NCI-H460 (cell line): Measurements from ENCODE around the gene TM9SF2. TPM values are rescaled to one million over a fixed set of nuclear protein-coding genes. Genes with fewer than 3 reads are reported as not detected.

Source experiments
- DNase-seq: peaks from one replicate; pipeline ENCODE4 v3.0.0-alpha.2; 2016; ENCODE audit warnings: low read depth; ENCODE audit errors: extremely low read depth
- total RNA-seq: library from RNA; depleted of rRNA; stranded (reverse); fragments of >200 nt; shearing (Covaris generic); gene quantifications from 2 replicates; pipeline ENCODE4 v1.2.3, GENCODE V29; 2014

Gene TM9SF2
- total RNA-seq, 1 experiment from 2014 or later, result 112 TPM

DNA sequence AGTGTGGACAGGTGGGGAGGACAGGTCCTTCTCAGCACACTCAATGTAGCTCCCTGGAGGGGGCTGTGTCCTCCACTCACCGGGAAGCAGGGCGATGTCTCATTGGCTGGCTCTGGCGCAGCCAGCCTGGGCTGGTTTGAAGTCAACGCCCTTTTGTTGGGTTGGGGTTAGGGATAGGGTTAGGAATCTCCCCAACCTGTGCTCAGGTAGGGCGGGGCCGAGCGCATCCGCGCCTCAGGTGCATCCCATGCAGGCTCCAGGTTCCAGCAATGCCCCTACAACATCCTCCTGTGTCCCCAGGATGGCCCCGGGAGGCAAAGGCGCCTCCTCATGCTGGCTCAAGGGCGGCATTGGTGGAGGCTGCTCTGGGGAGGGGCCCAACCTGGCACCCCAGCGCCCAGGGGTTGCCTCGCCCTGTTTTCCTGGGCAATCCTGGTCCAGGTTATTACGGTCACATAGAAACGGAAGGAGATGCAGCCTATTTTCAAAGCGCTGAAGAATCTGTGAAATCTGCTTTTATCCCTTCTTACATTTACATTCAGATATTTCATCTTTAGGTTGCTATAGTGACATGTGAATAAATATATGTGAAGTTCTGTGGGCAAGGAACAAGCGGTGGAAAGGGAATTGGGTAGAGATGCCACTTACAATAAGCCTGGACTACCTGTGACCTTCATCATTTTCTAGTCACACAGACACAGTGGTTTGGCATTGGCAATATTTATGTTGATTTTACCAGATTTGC lies 74.3 kb downstream of the TM9SF2 start:
- DNase-seq, result no peak

- DNase-seq, result no peak
Measured at GRCh38 chr13:99577934-99578917, 77.0 kb downstream of the TM9SF2 start.

GRCh38 chr13:99580500-99581268 lies 79.4 kb downstream of the TM9SF2 start:
- no peak for DNase-seq

DNA sequence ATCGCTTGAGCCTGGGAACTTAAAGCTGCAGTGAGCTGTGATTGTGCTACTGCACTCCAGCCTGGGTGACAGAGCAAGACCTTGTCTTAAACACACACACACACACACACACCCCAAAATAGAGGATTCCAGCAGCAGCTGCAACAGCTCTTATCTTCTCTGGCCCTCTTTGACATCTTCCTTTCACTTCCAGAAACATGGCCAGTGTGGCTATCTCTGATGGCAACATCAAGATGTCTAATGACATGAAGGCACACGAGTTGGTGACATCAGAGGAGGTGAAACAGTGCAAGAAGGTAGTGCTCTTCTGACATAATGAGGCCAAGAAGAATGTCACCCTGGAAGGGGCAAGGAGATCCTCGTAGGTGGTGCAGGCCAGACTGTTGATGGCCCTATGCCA lies 81.2 kb downstream of the TM9SF2 start:
- no peak for DNase-seq

- no peak for DNase-seq
Measured at GRCh38 chr13:99585609-99586008, 84.3 kb downstream of the TM9SF2 start.

- no peak for DNase-seq
Measured at GRCh38 chr13:99587021-99587420, 85.7 kb downstream of the TM9SF2 start.

DNA sequence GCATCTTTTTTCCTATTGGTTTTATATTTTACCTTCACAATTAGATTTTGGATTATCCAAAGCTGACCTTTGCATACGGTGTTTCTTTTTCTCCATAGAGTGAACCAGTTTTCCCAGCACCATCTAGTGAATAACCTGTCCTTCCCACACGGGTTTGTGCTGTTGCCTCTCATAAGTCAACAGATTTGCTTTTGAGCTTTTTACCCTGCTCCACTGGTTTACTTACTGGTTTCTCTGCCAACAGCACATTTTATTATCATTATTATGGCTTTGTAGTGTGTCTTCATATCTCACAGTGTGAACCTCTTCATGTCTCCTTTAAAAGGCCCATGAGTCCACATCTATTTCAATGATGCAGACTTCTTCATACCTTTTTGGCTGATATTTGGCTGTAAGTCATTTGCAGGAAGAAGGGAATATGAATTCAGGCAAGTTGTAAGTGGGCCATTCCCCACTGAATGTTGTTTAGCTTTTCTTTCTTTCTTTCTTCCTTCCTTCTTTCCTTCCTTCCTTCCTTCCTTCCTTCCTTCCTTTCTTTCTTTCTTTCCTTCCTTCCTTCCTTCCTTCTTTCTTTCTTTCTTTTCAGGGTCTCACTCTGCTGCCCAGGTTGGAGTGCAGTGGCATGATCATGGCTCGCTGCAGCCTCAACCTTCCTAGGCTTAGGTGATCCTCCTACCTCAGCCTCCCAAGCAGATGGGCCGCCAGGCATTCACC lies 86.8 kb downstream of the TM9SF2 start:
- no peak for DNase-seq

DNA sequence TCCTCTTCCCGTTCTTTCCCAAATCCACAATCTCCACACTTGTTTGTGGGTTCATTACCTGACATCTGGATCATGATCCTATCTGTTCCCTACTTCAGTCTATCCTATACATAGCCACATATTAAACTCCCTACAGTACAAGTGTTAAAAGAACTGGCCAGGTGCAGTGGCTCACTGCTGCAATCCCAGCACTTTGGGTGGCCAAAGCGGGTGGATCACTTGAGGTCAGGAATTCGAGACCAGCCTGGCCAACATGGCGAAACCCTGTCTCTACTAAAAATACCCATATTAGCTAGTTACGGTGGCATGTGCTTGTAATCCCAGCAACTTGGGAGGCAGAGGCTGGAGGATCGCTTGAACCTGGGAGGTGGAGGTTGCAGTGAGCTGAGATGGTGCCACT lies 88.3 kb downstream of the TM9SF2 start:
- no peak for DNase-seq

- DNase-seq, result no peak
Measured at GRCh38 chr13:99590519-99591011, 89.3 kb downstream of the TM9SF2 start.

DNA sequence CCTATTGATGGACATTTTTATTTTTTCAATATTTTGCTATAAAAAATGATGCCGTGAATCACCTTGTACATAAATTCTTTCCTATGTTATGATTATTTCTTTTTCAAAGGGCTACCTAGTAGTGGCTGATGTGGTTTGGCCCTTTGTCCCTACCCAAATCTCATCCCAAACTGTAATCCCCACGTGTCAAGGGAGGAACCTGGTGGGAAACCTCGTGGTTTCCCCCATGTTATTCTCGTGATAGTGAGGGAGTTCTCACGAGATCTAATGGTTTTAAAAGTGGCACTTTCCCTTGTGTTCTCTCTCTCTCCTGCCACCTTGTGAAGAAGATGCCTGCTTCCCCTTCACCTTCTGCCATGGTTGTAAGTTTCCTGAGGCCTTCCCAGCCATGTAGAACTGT lies 94.9 kb downstream of the TM9SF2 start:
- DNase-seq, result no peak

DNA sequence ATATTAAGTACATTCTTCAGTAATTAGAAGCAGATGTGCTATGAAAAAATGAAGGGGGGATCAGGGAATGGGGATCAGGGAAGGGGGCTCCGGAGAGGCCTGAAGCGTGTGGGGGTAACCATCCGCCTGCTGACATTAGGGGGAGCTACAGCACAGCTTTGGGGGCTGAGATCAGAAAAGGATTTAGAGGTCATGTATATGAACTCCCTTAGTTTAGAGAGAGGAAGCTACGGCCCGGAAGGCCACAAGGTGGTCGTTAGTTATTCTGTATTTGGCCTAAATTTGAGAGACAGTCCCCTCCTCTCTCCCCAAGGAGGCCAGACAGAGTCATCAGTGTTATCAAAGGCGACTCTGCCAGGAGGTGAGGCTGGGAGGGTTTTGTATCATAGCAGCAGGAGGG lies 99.0 kb downstream of the TM9SF2 start:
- DNase-seq, result no peak

- no peak for DNase-seq
Measured at GRCh38 chr13:99601535-99601934, 100.3 kb downstream of the TM9SF2 start.

DNA sequence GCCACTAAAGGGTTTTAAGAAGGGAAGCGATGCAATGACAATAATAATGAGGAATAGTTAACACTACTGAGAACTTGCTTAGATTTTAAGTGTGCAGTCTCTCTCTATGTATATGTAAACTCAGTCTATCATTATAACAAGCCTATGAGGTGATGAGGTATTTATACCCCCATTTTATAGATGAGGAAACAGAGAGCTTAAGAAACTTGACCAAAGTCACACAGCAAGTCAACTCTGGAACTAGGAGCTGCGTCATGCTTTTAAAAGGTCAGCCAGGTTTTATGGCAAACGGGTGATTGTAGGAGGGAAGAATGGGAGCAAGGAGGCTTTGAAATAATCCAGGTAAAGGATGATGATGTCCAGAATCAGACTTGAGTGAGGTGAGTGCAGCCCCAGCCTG lies 103.4 kb downstream of the TM9SF2 start:
- no peak for DNase-seq

DNA sequence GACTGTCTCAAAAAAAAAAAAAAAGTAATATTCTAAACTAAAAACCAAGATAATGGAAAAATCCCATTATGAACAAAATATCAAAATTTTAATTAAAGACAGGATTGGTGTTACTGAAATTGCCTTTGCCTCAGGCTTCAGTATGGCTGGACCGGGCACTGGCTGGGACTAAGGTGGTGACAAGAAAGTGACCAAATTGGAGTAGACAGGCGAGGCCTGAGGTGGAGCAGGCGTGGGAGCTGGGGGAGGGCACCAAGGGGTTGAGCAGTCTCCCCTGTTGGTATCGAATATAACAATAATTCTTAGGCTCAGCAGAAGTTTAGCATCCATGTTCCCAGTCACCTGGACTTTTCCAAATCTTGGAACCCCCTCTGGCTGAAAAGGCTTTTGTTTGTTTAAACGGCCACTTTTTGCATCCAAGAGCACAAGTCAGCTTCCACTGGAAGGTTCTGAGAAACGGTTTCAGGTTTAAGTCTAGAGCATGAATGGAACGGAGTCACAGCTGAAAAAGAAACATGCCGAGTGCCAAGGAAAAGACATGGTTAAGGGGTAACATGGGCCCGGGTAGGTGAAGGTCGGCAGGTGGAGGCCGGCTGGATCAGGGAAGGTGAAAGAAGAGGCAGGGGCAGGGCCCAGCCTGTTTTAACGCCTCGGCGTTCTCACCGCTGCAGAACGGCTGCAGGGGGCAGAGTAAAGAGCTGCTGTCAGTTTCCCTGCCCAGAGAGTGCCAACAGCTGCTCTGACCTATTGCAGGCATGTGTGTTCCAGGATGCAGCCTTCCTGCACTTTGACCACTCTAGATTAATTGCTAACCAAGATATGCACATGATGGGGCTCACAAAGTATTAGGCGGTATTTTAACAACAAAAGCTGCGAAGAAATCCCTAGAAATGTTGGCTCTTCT lies 104.4 kb downstream of the TM9SF2 start:
- DNase-seq, result peak; percentile 25

- peak; percentile 68 for DNase-seq
Measured at GRCh38 chr13:99606324-99607066, 105.2 kb downstream of the TM9SF2 start, which contains the start of gene CLYBL. Gene CLYBL, plus strand, starts transcription at chr13:99606690.

- DNase-seq, result no peak
Measured at GRCh38 chr13:99608345-99608744, 107.1 kb downstream of the TM9SF2 start.

DNA sequence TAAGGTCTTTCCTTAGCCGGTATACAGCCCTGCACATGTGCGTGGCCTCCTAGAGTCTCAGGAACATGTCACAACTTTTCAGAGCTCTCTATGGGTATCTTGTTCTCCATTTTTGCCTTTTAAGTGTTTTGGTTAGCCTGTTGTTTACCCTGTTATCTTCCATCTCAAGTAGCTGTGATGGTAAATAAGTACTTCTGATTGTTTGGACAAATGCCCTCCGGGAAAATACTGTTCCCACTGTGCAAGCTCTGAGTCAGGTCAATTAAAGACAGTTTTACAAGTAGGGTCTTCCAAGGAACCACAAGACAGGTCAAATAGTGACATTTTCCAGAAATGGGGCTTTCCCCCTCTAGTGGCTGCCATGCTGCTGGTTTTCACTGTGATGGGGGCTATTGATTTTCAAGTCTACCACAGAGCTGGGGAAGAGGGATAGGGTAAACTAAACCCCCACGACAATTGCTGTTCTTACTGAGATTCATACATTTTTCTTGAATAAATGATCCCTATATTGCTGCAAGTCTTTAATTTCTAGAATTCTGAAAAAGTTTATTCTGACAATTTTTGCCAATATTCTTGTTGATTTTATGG lies 109.5 kb downstream of the TM9SF2 start:
- no peak for DNase-seq
